Mesenchymal stem cell (in vitro differentiated cells and primary cell): ENCODE measurements around the gene CFAP157.

Source experiments
- DNase-seq: peaks from one replicate; pipeline ENCODE4 v3.0.0-alpha.2; 2013
- H2AFZ ChIP-seq: one replicate; pipeline ENCODE4 v1.6.1; 2013; ENCODE audit warnings: low read depth, mild to moderate bottlenecking, control low read depth, inconsistent platforms, low read length, moderate library complexity
- H2AK5ac ChIP-seq: 2 replicates; pipeline ENCODE4 v1.6.1; 2013; ENCODE audit warnings: low read length, moderate library complexity, mild to moderate bottlenecking, inconsistent platforms; ENCODE audit not compliant: severe bottlenecking
- H2BK120ac ChIP-seq: one replicate; pipeline ENCODE4 v1.6.1; 2013; ENCODE audit warnings: low read depth, mild to moderate bottlenecking, inconsistent platforms, low read length, moderate library complexity
- H2BK12ac ChIP-seq, 2 experiments: one replicate each; pipeline ENCODE4 v1.6.1; 2013; ENCODE audit warnings: inconsistent platforms in 2 of 2, low read length in 2 of 2, mild to moderate bottlenecking in 2 of 2, moderate library complexity in 2 of 2, control low read depth in 1 of 2
- H2BK15ac ChIP-seq: one replicate; pipeline ENCODE4 v1.6.1; 2013; ENCODE audit warnings: mild to moderate bottlenecking, low read depth, inconsistent platforms; ENCODE audit not compliant: poor library complexity, severe bottlenecking
- H2BK5ac ChIP-seq: 2 replicates; pipeline ENCODE4 v1.6.1; 2013; ENCODE audit warnings: low read depth, mild to moderate bottlenecking, low read length, control low read depth, inconsistent platforms; ENCODE audit not compliant: poor library complexity, severe bottlenecking
- H3K14ac ChIP-seq, 2 experiments: one replicate each; pipeline ENCODE4 v1.6.1; 2013; ENCODE audit warnings: inconsistent platforms in 2 of 2, low read length in 2 of 2, control low read depth in 1 of 2, mild to moderate bottlenecking in 1 of 2, moderate library complexity in 1 of 2
- H3K18ac ChIP-seq, 2 experiments: one replicate each; pipeline ENCODE4 v1.6.1; 2013; ENCODE audit warnings: inconsistent platforms in 2 of 2, low read length in 2 of 2, control low read depth in 1 of 2, low read depth in 1 of 2, mild to moderate bottlenecking in 1 of 2
- H3K23ac ChIP-seq, 2 experiments: one replicate each; pipeline ENCODE4 v1.6.1; 2013; ENCODE audit warnings: inconsistent platforms in 2 of 2, low read length in 2 of 2, mild to moderate bottlenecking in 2 of 2, moderate library complexity in 2 of 2, control low read depth in 1 of 2
- H3K27ac ChIP-seq: 2 replicates; pipeline ENCODE4 v1.5.1; 2013; ENCODE audit warnings: mild to moderate bottlenecking, moderate library complexity, low read length, control low read depth, inconsistent platforms; ENCODE audit not compliant: poor library complexity, severe bottlenecking
- H3K27me3 ChIP-seq, 2 experiments: 2 replicates each; pipeline versions ENCODE4 v1.6.1 to v1.7.0; 2013; ENCODE audit warnings: low read length in 2 of 2, mild to moderate bottlenecking in 2 of 2, moderate library complexity in 2 of 2, control low read depth in 1 of 2, inconsistent platforms in 1 of 2; ENCODE audit not compliant: control insufficient read depth in 1 of 2, insufficient read depth in 1 of 2
- H3K36me3 ChIP-seq, 2 experiments: 2 replicates each; pipeline versions ENCODE4 v1.6.1 to v1.7.0; 2013; ENCODE audit warnings: low read length in 2 of 2, control low read depth in 1 of 2, inconsistent platforms in 1 of 2, low read depth in 1 of 2, mild to moderate bottlenecking in 1 of 2; ENCODE audit not compliant: insufficient read depth in 2 of 2, control insufficient read depth in 1 of 2
- H3K4ac ChIP-seq, 2 experiments: one replicate each; pipeline ENCODE4 v1.6.1; 2013; ENCODE audit warnings: inconsistent platforms in 2 of 2, low read length in 2 of 2, mild to moderate bottlenecking in 2 of 2, moderate library complexity in 2 of 2, control low read depth in 1 of 2, low read depth in 1 of 2
- H3K4me1 ChIP-seq: 2 replicates; pipeline ENCODE4 v1.6.1; 2013; ENCODE audit warnings: low read depth, low read length, control low read depth; ENCODE audit not compliant: control insufficient read depth, insufficient read depth
- H3K4me2 ChIP-seq: 2 replicates; pipeline ENCODE4 v1.6.1; 2013; ENCODE audit warnings: low read length, mild to moderate bottlenecking, inconsistent platforms; ENCODE audit not compliant: poor library complexity, severe bottlenecking
- H3K4me3 ChIP-seq, 2 experiments: 2 replicates each; pipeline versions ENCODE4 v1.5.1 to v1.7.0; 2013; ENCODE audit warnings: low read length in 2 of 2, mild to moderate bottlenecking in 2 of 2, control low read depth in 1 of 2, low read depth in 1 of 2; ENCODE audit not compliant: insufficient read depth in 1 of 2
- H3K79me1 ChIP-seq: replicated peaks from 2 replicates; pipeline ENCODE4 v1.6.1; 2013; ENCODE audit warnings: mild to moderate bottlenecking, control low read depth, low read length, inconsistent platforms; ENCODE audit not compliant: poor library complexity, severe bottlenecking
- H3K9ac ChIP-seq: 2 replicates; pipeline ENCODE4 v1.7.0; 2013; ENCODE audit warnings: mild to moderate bottlenecking, low read length, moderate library complexity
- H3K9me3 ChIP-seq: 2 replicates; pipeline ENCODE4 v1.7.0; 2013; ENCODE audit warnings: mild to moderate bottlenecking, low read length; ENCODE audit not compliant: control insufficient read depth
- H4K8ac ChIP-seq: one replicate; pipeline ENCODE4 v1.6.1; 2013; ENCODE audit warnings: inconsistent platforms, mild to moderate bottlenecking, low read length, moderate library complexity
- H4K91ac ChIP-seq: one replicate; pipeline ENCODE4 v1.6.1; 2013; ENCODE audit warnings: mild to moderate bottlenecking, low read length, inconsistent platforms
- WGBS: methylation state at CpG from one replicate; pipeline ENCODE4 v1.1.7; 2013; ENCODE audit warnings: mixed read lengths; 5-methylcytosine and 5-hydroxymethylcytosine counted together

Gene CFAP157

DNA sequence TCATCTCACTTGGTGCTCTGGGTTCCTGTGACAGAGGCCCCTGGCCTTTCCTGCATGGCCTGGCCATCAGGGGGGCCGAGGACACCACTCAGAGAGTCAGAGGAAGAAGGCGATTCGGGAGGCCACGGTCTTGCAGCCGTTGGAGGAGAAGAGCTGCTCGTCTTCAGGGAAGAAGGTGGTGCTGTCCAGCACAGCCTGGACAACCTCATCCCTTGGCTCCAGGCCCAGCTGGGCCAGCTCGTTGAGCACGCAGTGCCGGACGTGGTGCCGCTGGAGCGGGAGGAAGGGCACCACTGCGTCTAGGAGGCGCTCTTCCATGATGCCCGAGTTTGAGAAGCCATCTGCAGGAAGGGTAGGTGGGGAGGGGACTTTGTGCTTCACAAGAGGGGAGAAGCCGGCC is 25.1 kb downstream of the CFAP157 start:
- Histone ChIP-seq H2BK12ac (no peak overlapping the region), H3K4me2 (no peak overlapping the region), H3K4me1 (peaks cover 10% of the 10 kb centered on the region), H3K23ac (no peak overlapping the region), H3K4me3 (no peak overlapping the region), H3K27me3 (no peaks in the 10 kb centered on the region), H2AK5ac (no peak overlapping the region), H3K4ac (no peak overlapping the region), H2BK5ac (no peak overlapping the region), H3K14ac (no peak overlapping the region), H3K9ac (no peak overlapping the region), H3K27ac (no peak overlapping the region), H3K36me3 (peaks cover 18 to 30% of the 10 kb centered on the region in 2 experiments), H2BK120ac (no peak overlapping the region), H4K91ac (no peak overlapping the region), H2AFZ (no peak overlapping the region), H4K8ac (no peak overlapping the region), H3K18ac (no peak overlapping the region), H3K9me3 (no peaks in the 10 kb centered on the region), H2BK15ac (no peak overlapping the region), H3K79me1 (peaks cover 9% of the 10 kb centered on the region)
- WGBS = 89% methylated on average over 16 of the region's 16 CpGs
- DNase-seq = no peak

DNA sequence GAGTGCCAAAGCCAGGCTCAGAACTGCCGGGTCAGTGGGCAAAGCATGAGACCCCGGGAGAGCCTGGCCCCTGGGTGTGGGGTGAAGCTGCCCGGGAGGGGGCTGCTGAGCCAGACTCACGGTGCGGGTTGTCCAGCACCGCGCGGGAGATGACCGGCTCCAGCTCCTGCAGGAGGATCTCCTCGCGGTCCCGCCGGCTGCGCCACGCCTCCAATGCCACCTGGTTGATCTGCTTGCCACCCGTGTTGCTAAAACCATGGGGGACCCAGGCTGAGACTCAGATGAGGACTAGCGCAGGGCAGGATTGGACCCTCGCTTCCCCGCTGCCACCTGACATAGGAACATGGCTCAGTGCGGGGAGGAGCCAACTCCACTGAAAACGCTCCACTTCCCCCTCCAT is 25.7 kb downstream of the CFAP157 start:
- Histone ChIP-seq H2BK5ac (no peak overlapping the region), H3K27ac (no peak overlapping the region), H3K4me1 (peaks cover 10% of the 10 kb centered on the region), H2AK5ac (no peak overlapping the region), H3K9ac (no peak overlapping the region), H2BK12ac (no peak overlapping the region), H3K79me1 (peaks cover 9% of the 10 kb centered on the region), H3K18ac (no peak overlapping the region), H2BK15ac (no peak overlapping the region), H3K36me3 (peaks cover 18 to 30% of the 10 kb centered on the region in 2 experiments), H3K27me3 (no peaks in the 10 kb centered on the region), H3K9me3 (no peaks in the 10 kb centered on the region), H2AFZ (no peak overlapping the region), H4K91ac (no peak overlapping the region), H3K14ac (no peak overlapping the region), H3K4me2 (no peak overlapping the region), H3K4me3 (no peak overlapping the region), H2BK120ac (no peak overlapping the region), H4K8ac (no peak overlapping the region), H3K4ac (no peak overlapping the region), H3K23ac (no peak overlapping the region)
- 99% methylated on average over 21 of the region's 21 CpGs for WGBS
- no peak for DNase-seq

DNA sequence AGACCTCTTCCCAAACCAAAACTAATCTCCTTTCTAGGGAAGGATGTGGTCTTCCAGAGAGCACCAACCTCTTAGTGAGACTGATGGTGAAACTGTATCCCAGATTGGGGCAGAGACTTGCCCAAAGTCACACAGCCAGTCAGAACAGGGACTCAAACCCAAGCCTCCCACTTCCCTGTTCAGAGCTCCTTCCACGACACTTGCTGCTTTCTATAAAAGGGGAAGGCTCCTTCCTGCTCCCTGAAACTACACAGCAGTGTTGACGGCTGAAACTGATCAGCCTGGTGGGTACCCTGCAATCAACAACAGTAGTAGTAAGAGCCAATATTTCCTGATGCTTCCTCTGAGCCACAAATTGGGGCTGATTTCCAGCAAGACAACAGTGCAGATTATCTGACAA is 26.8 kb downstream of the CFAP157 start:
- peaks cover 10% of the 10 kb centered on the region for H3K4me1 ChIP-seq
- H3K18ac ChIP-seq = no peak overlapping the region
- H3K27ac ChIP-seq = no peak overlapping the region
- H3K4me3 ChIP-seq = peak overlapping the region in 1 of 2 experiments; percentile 87
- no peak overlapping the region for H2BK5ac ChIP-seq
- H2AK5ac ChIP-seq = no peak overlapping the region
- no peak overlapping the region for H4K8ac ChIP-seq
- no peaks in the 10 kb centered on the region for H3K9me3 ChIP-seq
- H3K23ac ChIP-seq = no peak overlapping the region
- H3K79me1 ChIP-seq = peaks cover 9% of the 10 kb centered on the region
- peak overlapping the region; percentile 86 for H3K9ac ChIP-seq
- 94% methylated on average over 2 of the region's 2 CpGs for WGBS
- H3K4ac ChIP-seq = no peak overlapping the region
- H3K36me3 ChIP-seq = peaks cover 18 to 30% of the 10 kb centered on the region in 2 experiments
- H4K91ac ChIP-seq = no peak overlapping the region
- no peak overlapping the region for H3K4me2 ChIP-seq
- H2BK120ac ChIP-seq = no peak overlapping the region
- H2AFZ ChIP-seq = no peak overlapping the region
- no peak overlapping the region for H2BK12ac ChIP-seq
- H3K27me3 ChIP-seq = peaks cover 0 to 6% of the 10 kb centered on the region in 2 experiments
- no peak for DNase-seq
- H2BK15ac ChIP-seq = no peak overlapping the region
- H3K14ac ChIP-seq = no peak overlapping the region

DNA sequence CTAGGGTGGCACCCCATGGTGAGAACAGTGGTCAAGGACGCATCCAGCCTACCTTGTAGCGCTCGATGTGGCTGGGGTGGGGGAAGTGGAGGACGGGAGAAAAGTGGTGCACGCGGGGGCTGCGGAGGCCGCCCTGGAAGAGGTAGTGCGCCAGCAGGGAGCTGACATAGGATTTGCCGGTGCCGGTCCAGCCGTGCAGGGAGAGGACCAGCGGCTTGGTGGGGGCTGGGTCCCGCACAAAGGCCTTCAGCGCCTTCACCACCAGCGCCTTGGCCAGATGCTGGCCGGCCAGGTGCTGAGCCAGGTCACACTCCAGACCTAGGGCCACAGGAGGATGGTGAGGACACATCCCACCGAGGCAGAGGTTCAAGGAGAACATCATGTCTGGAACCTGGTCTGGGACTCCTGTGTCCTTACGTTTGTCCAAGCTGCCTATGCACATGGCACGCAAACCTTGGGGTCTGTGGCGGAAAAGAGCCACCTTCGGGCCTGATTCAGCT is 27.5 kb downstream of the CFAP157 start:
- Histone ChIP-seq H3K23ac (no peak overlapping the region), H2AK5ac (no peak overlapping the region), H2BK5ac (no peak overlapping the region), H3K14ac (no peak overlapping the region), H3K4ac (no peak overlapping the region), H3K36me3 (peaks cover 18 to 30% of the 10 kb centered on the region in 2 experiments), H3K18ac (peak overlapping the region in 1 of 2 experiments; percentile 11), H2BK12ac (no peak overlapping the region), H3K27ac (no peak overlapping the region), H4K91ac (no peak overlapping the region), H3K4me1 (peaks cover 10% of the 10 kb centered on the region), H4K8ac (peak overlapping the region; percentile 68), H3K9ac (peak overlapping the region; percentile 86), H2BK120ac (no peak overlapping the region), H2AFZ (no peak overlapping the region), H3K27me3 (peaks cover 0 to 7% of the 10 kb centered on the region in 2 experiments), H3K4me3 (peak overlapping the region; percentile 81 to 87), H3K4me2 (peak overlapping the region; percentile 40), H3K79me1 (peaks cover 9% of the 10 kb centered on the region), H2BK15ac (no peak overlapping the region), H3K9me3 (no peaks in the 10 kb centered on the region)
- no peak for DNase-seq
- WGBS = 64% methylated on average over 22 of the region's 22 CpGs
